Uterus (tissue), 2 donors: Measurements from ENCODE around the gene HDDC3.

Experiments used
- POLR2A ChIP-seq, 2 donors: fragments of 450-650 bp; IDR thresholded peaks; one replicate each; pipeline ENCODE4 v1.6.1; 2016; ENCODE audit warnings: antibody characterized with exemption in 2 of 2, mild to moderate bottlenecking in 1 of 2, moderate library complexity in 1 of 2
- TF ChIP-seq, protein P1 (sequence below), 4 experiments: fragments of 200-600 bp in 2 of 4; fragments of 450-650 bp in 2 of 4; sonication (generic) in 2 of 4; IDR thresholded peaks; one replicate each; pipeline ENCODE4 v1.5.1; 2016 to 2019; ENCODE audit warnings: antibody characterized with exemption in 4 of 4, mild to moderate bottlenecking in 2 of 4, moderate library complexity in 1 of 4

DNA sequence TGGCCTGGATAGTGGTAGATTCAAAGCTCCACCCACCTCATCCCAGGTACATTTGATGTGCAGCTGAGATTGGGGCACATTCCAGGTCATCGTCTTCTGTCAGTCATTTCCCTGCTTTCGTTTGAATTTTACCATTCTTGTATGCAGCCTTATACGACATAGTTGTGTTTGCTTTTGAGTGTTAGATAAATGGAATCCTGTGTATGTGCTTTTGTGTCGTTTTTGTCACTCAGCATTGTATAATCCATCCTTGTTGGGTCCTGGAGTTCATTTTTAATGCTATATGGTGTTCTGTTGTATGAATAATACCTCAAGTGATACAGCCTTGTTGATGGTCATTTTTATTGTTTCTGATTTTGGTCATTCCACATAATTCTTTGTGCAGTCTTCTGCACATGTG lies 29.7 kb upstream of the HDDC3 start:
- TF ChIP-seq POLR2A (IDR thresholded peaks at IDR 0.05) = no peak
- TF ChIP-seq, protein P1, sequence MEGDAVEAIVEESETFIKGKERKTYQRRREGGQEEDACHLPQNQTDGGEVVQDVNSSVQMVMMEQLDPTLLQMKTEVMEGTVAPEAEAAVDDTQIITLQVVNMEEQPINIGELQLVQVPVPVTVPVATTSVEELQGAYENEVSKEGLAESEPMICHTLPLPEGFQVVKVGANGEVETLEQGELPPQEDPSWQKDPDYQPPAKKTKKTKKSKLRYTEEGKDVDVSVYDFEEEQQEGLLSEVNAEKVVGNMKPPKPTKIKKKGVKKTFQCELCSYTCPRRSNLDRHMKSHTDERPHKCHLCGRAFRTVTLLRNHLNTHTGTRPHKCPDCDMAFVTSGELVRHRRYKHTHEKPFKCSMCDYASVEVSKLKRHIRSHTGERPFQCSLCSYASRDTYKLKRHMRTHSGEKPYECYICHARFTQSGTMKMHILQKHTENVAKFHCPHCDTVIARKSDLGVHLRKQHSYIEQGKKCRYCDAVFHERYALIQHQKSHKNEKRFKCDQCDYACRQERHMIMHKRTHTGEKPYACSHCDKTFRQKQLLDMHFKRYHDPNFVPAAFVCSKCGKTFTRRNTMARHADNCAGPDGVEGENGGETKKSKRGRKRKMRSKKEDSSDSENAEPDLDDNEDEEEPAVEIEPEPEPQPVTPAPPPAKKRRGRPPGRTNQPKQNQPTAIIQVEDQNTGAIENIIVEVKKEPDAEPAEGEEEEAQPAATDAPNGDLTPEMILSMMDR (IDR thresholded peaks at IDR 0.05) = no peak
